Measurements from ENCODE around the gene PAXIP1. TPM values are rescaled to one million over a fixed set of nuclear protein-coding genes. Genes with fewer than 3 reads are reported as not detected.

Gene PAXIP1
- total and polyA plus RNA-seq, 2 experiments from 2014 or later, result 12.5 to 36.9 TPM

DNA sequence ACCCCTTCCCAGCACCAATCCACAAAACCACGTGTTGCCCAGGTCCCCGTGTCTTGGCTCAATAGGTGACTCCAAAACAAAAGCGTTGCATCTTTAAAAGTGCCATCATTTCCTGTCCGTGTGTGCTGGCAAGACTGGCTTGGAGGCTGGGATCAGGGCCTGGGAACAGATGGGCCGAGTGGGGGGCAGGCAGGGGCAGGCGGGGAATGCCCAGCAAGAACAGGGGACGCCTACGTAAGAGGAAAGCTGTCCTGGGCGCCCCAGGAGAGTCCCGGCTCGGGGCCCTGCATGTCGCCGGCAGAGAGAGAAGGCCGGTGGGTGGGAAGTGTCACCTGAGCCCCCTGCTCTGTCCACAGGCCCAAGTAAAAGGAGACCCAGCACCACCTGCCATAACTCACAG is 86.5 kb downstream of the PAXIP1 start (continued):
- TF ChIP-seq, protein P1, sequence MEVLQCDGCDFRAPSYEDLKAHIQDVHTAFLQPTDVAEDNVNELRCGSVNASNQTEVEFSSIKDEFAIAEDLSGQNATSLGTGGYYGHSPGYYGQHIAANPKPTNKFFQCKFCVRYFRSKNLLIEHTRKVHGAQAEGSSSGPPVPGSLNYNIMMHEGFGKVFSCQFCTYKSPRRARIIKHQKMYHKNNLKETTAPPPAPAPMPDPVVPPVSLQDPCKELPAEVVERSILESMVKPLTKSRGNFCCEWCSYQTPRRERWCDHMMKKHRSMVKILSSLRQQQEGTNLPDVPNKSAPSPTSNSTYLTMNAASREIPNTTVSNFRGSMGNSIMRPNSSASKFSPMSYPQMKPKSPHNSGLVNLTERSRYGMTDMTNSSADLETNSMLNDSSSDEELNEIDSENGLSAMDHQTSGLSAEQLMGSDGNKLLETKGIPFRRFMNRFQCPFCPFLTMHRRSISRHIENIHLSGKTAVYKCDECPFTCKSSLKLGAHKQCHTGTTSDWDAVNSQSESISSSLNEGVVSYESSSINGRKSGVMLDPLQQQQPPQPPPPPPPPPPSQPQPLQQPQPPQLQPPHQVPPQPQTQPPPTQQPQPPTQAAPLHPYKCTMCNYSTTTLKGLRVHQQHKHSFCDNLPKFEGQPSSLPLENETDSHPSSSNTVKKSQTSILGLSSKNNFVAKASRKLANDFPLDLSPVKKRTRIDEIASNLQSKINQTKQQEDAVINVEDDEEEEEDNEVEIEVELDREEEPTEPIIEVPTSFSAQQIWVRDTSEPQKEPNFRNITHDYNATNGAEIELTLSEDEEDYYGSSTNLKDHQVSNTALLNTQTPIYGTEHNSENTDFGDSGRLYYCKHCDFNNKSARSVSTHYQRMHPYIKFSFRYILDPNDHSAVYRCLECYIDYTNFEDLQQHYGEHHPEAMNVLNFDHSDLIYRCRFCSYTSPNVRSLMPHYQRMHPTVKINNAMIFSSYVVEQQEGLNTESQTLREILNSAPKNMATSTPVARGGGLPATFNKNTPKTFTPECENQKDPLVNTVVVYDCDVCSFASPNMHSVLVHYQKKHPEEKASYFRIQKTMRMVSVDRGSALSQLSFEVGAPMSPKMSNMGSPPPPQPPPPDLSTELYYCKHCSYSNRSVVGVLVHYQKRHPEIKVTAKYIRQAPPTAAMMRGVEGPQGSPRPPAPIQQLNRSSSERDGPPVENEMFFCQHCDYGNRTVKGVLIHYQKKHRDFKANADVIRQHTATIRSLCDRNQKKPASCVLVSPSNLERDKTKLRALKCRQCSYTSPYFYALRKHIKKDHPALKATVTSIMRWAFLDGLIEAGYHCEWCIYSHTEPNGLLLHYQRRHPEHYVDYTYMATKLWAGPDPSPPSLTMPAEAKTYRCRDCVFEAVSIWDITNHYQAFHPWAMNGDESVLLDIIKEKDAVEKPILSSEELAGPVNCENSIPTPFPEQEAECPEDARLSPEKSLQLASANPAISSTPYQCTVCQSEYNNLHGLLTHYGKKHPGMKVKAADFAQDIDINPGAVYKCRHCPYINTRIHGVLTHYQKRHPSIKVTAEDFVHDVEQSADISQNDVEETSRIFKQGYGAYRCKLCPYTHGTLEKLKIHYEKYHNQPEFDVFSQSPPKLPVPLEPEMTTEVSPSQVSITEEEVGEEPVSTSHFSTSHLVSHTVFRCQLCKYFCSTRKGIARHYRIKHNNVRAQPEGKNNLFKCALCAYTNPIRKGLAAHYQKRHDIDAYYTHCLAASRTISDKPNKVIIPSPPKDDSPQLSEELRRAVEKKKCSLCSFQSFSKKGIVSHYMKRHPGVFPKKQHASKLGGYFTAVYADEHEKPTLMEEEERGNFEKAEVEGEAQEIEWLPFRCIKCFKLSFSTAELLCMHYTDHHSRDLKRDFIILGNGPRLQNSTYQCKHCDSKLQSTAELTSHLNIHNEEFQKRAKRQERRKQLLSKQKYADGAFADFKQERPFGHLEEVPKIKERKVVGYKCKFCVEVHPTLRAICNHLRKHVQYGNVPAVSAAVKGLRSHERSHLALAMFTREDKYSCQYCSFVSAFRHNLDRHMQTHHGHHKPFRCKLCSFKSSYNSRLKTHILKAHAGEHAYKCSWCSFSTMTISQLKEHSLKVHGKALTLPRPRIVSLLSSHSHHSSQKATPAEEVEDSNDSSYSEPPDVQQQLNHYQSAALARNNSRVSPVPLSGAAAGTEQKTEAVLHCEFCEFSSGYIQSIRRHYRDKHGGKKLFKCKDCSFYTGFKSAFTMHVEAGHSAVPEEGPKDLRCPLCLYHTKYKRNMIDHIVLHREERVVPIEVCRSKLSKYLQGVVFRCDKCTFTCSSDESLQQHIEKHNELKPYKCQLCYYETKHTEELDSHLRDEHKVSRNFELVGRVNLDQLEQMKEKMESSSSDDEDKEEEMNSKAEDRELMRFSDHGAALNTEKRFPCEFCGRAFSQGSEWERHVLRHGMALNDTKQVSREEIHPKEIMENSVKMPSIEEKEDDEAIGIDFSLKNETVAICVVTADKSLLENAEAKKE (CRISPR knock-in tag; IDR thresholded peaks at IDR 0.05), result no peak
- TF ChIP-seq, protein P2, sequence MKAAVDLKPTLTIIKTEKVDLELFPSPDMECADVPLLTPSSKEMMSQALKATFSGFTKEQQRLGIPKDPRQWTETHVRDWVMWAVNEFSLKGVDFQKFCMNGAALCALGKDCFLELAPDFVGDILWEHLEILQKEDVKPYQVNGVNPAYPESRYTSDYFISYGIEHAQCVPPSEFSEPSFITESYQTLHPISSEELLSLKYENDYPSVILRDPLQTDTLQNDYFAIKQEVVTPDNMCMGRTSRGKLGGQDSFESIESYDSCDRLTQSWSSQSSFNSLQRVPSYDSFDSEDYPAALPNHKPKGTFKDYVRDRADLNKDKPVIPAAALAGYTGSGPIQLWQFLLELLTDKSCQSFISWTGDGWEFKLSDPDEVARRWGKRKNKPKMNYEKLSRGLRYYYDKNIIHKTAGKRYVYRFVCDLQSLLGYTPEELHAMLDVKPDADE (IDR thresholded peaks at IDR 0.05), result no peak
- TF ChIP-seq EZH2 (IDR thresholded peaks at IDR 0.05; ENCODE audit: low read depth, unreplicated experiment) (no peak), ZNF331 (CRISPR knock-in tag; IDR thresholded peaks at IDR 0.05; ENCODE audit: low read depth) (no peak), NANOG (IDR thresholded peaks at IDR 0.05; ENCODE audit: borderline replicate concordance) (no peak)

DNA sequence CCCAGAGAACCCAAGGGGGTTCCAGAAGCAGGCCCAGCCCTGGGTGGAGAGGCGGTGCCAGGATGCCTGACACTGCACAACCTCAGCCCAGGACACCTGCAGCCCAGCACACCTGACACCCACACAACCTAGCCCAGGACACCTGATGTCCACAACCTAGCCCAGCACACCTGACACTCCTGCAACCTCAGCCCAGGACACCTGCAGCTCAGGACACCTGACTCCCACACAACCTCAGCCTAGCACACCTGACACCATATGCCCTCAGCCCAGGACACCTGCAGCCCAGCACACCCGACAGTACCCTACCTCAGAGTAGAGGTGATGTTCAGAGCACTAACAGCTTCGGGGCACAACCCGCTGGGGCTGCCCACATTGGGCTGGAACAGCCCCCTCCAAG is 87.3 kb downstream of the PAXIP1 start:
- H3K27ac ChIP-seq (ENCODE audit: low read depth), result no peak overlapping the region
- H3K9me2 ChIP-seq (ENCODE audit: insufficient read depth), result no peaks in the 10 kb centered on the region
- Mint-ChIP-seq H3K27ac (no peak overlapping the region), H3K4me1 (peaks cover 7% of the 10 kb centered on the region; the same call in 2 of the 3 replicates), H3K9me3 (peaks cover 9% of the 10 kb centered on the region), H3K4me3 (no peak overlapping the region), H3K27me3 (ENCODE audit: insufficient read depth, low read depth, poor library complexity) (peaks cover 19% of the 10 kb centered on the region), H3K36me3 (ENCODE audit: low read depth) (0 out of 3 replicates have a peak, but pooled peaks cover 7% of the 10 kb centered on the region)
- no peaks in the 10 kb centered on the region for H4K20me1 ChIP-seq (replicated peaks; ENCODE audit: insufficient read depth)
- H3K4me1 ChIP-seq (ENCODE audit: insufficient read depth), result peaks cover 2% of the 10 kb centered on the region; the same call in 1 of the 2 replicates
- H3F3A ChIP-seq (replicated peaks; ENCODE audit: low read depth), result no peaks in the 10 kb centered on the region
- H3K79me2 ChIP-seq (replicated peaks; ENCODE audit: insufficient read depth), result no peaks in the 10 kb centered on the region
- H3K36me3 ChIP-seq (ENCODE audit: insufficient read depth), result no peaks in the 10 kb centered on the region
- DNase-seq (ENCODE audit: low spot score) (no peak), ATAC-seq (no peak)
- no peak overlapping the region for H3K4me2 ChIP-seq
- peaks cover 14% of the 10 kb centered on the region; the same call in 1 of the 2 replicates for H3K27me3 ChIP-seq (ENCODE audit: insufficient read depth)
- H3K4me3 ChIP-seq, result no peak overlapping the region
- no peak overlapping the region for H2AFZ ChIP-seq
- TF ChIP-seq EZH2phosphoT487 (IDR thresholded peaks at IDR 0.05; ENCODE audit: unreplicated experiment) (no peak), STAT1 (IDR thresholded peaks at IDR 0.05; ENCODE audit: unreplicated experiment) (no peak), EZH2 (IDR thresholded peaks at IDR 0.05; ENCODE audit: low read depth, unreplicated experiment) (no peak), ZNF331 (CRISPR knock-in tag; IDR thresholded peaks at IDR 0.05; ENCODE audit: low read depth) (no peak), NANOG (IDR thresholded peaks at IDR 0.05; ENCODE audit: borderline replicate concordance) (no peak), POLR2AphosphoS5 (IDR thresholded peaks at IDR 0.05; ENCODE audit: low read depth) (no peak), ZNF114 (CRISPR knock-in tag; IDR thresholded peaks at IDR 0.05) (no peak)
- TF ChIP-seq, protein P2 (IDR thresholded peaks at IDR 0.05), result no peak
- TF ChIP-seq, protein P3, sequence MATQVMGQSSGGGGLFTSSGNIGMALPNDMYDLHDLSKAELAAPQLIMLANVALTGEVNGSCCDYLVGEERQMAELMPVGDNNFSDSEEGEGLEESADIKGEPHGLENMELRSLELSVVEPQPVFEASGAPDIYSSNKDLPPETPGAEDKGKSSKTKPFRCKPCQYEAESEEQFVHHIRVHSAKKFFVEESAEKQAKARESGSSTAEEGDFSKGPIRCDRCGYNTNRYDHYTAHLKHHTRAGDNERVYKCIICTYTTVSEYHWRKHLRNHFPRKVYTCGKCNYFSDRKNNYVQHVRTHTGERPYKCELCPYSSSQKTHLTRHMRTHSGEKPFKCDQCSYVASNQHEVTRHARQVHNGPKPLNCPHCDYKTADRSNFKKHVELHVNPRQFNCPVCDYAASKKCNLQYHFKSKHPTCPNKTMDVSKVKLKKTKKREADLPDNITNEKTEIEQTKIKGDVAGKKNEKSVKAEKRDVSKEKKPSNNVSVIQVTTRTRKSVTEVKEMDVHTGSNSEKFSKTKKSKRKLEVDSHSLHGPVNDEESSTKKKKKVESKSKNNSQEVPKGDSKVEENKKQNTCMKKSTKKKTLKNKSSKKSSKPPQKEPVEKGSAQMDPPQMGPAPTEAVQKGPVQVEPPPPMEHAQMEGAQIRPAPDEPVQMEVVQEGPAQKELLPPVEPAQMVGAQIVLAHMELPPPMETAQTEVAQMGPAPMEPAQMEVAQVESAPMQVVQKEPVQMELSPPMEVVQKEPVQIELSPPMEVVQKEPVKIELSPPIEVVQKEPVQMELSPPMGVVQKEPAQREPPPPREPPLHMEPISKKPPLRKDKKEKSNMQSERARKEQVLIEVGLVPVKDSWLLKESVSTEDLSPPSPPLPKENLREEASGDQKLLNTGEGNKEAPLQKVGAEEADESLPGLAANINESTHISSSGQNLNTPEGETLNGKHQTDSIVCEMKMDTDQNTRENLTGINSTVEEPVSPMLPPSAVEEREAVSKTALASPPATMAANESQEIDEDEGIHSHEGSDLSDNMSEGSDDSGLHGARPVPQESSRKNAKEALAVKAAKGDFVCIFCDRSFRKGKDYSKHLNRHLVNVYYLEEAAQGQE (IDR thresholded peaks at IDR 0.05; ENCODE audit: unreplicated experiment), result no peak

Data from GM23338 (cell line).